Measurements from ENCODE around the gene PAQR5. TPM values are rescaled to one million over a fixed set of nuclear protein-coding genes. Genes with fewer than 3 reads are reported as not detected.

Gene PAQR5
- total RNA-seq, 1 experiment from 2014 or later, result 34.0 TPM

- TF ChIP-seq ZNF274 (IDR thresholded peaks at IDR 0.05; ENCODE audit: low read depth, low read length) (no peak), CBX3 (IDR thresholded peaks at IDR 0.05; ENCODE audit: low read depth) (no peak), SRF (IDR thresholded peaks at IDR 0.05; ENCODE audit: low read depth) (no peak), EZH2 (IDR thresholded peaks at IDR 0.05) (no peak), FOSL1 (IDR thresholded peaks at IDR 0.05; ENCODE audit: low read depth) (no peak), CEBPB (IDR thresholded peaks at IDR 0.05; ENCODE audit: low read depth) (no peak), SP1 (IDR thresholded peaks at IDR 0.05; ENCODE audit: low read depth) (no peak), EZH2phosphoT487 (IDR thresholded peaks at IDR 0.05; ENCODE audit: borderline replicate concordance) (no peak)
- TF ChIP-seq, protein P1, sequence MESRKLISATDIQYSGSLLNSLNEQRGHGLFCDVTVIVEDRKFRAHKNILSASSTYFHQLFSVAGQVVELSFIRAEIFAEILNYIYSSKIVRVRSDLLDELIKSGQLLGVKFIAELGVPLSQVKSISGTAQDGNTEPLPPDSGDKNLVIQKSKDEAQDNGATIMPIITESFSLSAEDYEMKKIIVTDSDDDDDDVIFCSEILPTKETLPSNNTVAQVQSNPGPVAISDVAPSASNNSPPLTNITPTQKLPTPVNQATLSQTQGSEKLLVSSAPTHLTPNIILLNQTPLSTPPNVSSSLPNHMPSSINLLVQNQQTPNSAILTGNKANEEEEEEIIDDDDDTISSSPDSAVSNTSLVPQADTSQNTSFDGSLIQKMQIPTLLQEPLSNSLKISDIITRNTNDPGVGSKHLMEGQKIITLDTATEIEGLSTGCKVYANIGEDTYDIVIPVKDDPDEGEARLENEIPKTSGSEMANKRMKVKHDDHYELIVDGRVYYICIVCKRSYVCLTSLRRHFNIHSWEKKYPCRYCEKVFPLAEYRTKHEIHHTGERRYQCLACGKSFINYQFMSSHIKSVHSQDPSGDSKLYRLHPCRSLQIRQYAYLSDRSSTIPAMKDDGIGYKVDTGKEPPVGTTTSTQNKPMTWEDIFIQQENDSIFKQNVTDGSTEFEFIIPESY (IDR thresholded peaks at IDR 0.05; ENCODE audit: extremely low read depth, insufficient replicate concordance, low read length), result no peak
Observed at GRCh38 chr15:69307939-69308338, 9.2 kb downstream of the PAQR5 start (continued).

GRCh38 chr15:69308949-69309348 lies 10.2 kb downstream of the PAQR5 start:
- Histone ChIP-seq H3K36me3 (ENCODE audit: control insufficient read depth in 1 of 2, insufficient read depth in 2 of 2, low read length in 2 of 2) (peaks cover 0 to 6% of the 10 kb centered on the region in 2 experiments; a peak in 1 of 4 replicates), H3K9me2 (ENCODE audit: insufficient read depth) (no peaks in the 10 kb centered on the region), H3K27me3 (ENCODE audit: insufficient read depth, low read length) (no peaks in the 10 kb centered on the region), H3K4me3 (replicated peaks in 1 of 2; ENCODE audit: low read depth in 1 of 2, low read length in 2 of 2) (no peak overlapping the region), H3K79me2 (ENCODE audit: insufficient read depth, low read length) (peaks cover 50% of the 10 kb centered on the region), H3K4me2 (ENCODE audit: low read length) (no peak overlapping the region), H3K27ac (ENCODE audit: low read depth, low read length) (no peak overlapping the region), H4K20me1 (ENCODE audit: insufficient read depth) (no peaks in the 10 kb centered on the region), H3K4me1 (ENCODE audit: control insufficient read depth in 1 of 2, insufficient read depth in 2 of 2, low read length in 2 of 2) (peaks cover 20 to 46% of the 10 kb centered on the region in 2 experiments), H2AFZ (ENCODE audit: low read depth, low read length, poor library complexity, severe bottlenecking) (no peak overlapping the region), H3K9ac (ENCODE audit: low read length) (no peak overlapping the region), H3K9me3 (ENCODE audit: control insufficient read depth in 1 of 2, insufficient read depth in 1 of 2, low read depth in 1 of 2, low read length in 2 of 2) (no peaks in the 10 kb centered on the region)
- POLR2A ChIA-PET, result no interaction called here
- no TSS peak for BruUV-seq (replicated peaks)
- ATAC-seq, result no peak
- CTCF ChIA-PET, result interaction anchor here (1.0 kb wide), 1 partner anchor 85 kb away, joined by 3 read pairs; no protein-coding TSS in a partner anchor
- intact Hi-C loops (cut with micrococcal nuclease), result no loop called here
- no peak for DNase-seq (ENCODE audit: low read depth, low spot score)
- RAD21 ChIA-PET (ENCODE audit: low non-redundant PET in 1 of 2, low total read pairs in 2 of 2, uncharacterized antibody in 2 of 2, unreplicated experiment in 2 of 2), result no interaction called here
- TF ChIP-seq CBX3 (IDR thresholded peaks at IDR 0.05; ENCODE audit: low read depth) (no peak), EZH2phosphoT487 (IDR thresholded peaks at IDR 0.05; ENCODE audit: borderline replicate concordance) (no peak), POLR2A (IDR thresholded peaks at IDR 0.05; ENCODE audit: borderline replicate concordance, extremely low read depth, insufficient read depth, insufficient read length) (no peak), SIN3A (IDR thresholded peaks at IDR 0.05; ENCODE audit: low read depth) (no peak), RAD21 (IDR thresholded peaks at IDR 0.05; ENCODE audit: low read depth) (no peak), POLR2AphosphoS5 (IDR thresholded peaks at IDR 0.05; ENCODE audit: low read depth, low read length) (no peak), SP1 (IDR thresholded peaks at IDR 0.05; ENCODE audit: low read depth) (no peak)
- TF ChIP-seq, protein P2, sequence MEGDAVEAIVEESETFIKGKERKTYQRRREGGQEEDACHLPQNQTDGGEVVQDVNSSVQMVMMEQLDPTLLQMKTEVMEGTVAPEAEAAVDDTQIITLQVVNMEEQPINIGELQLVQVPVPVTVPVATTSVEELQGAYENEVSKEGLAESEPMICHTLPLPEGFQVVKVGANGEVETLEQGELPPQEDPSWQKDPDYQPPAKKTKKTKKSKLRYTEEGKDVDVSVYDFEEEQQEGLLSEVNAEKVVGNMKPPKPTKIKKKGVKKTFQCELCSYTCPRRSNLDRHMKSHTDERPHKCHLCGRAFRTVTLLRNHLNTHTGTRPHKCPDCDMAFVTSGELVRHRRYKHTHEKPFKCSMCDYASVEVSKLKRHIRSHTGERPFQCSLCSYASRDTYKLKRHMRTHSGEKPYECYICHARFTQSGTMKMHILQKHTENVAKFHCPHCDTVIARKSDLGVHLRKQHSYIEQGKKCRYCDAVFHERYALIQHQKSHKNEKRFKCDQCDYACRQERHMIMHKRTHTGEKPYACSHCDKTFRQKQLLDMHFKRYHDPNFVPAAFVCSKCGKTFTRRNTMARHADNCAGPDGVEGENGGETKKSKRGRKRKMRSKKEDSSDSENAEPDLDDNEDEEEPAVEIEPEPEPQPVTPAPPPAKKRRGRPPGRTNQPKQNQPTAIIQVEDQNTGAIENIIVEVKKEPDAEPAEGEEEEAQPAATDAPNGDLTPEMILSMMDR (IDR thresholded peaks at IDR 0.05 in 2 of 3, conservative IDR thresholded peaks at IDR 0.05 in 1 of 3; ENCODE audit: borderline replicate concordance in 1 of 3, insufficient read depth in 1 of 3, low read depth in 2 of 3, low read length in 2 of 3), result no peak
- TF ChIP-seq, protein P3, sequence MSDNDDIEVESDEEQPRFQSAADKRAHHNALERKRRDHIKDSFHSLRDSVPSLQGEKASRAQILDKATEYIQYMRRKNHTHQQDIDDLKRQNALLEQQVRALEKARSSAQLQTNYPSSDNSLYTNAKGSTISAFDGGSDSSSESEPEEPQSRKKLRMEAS (IDR thresholded peaks at IDR 0.05), result no peak
- TF ChIP-seq, protein P4, sequence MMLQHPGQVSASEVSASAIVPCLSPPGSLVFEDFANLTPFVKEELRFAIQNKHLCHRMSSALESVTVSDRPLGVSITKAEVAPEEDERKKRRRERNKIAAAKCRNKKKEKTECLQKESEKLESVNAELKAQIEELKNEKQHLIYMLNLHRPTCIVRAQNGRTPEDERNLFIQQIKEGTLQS (IDR thresholded peaks at IDR 0.05), result no peak

Data from HCT116 (cell line).